Chondrocyte (in vitro differentiated cells): ENCODE results near the gene GRM8. TPM values are rescaled to one million over a fixed set of nuclear protein-coding genes. Genes with fewer than 3 reads are reported as not detected.

Source experiments
- DNase-seq: peaks from one replicate; pipeline ENCODE4 v3.0.0; 2021; ENCODE audit warnings: mixed read lengths, low spot score
- H3K27ac Mint-ChIP-seq: one replicate; pipeline ENCODE4 v1.8.0; 2021; ENCODE audit warnings: mild to moderate bottlenecking, moderate library complexity, mixed read lengths; ENCODE audit not compliant: unreplicated experiment
- H3K27me3 Mint-ChIP-seq: 2 replicates; pipeline ENCODE4 v1.8.0; 2021; ENCODE audit warnings: low read depth, mixed read lengths
- H3K36me3 Mint-ChIP-seq: 2 replicates; pipeline ENCODE4 v1.8.0; 2021; ENCODE audit warnings: low read depth, mixed read lengths
- H3K4me1 Mint-ChIP-seq: 2 replicates; pipeline ENCODE4 v1.8.0; 2021; ENCODE audit warnings: low read depth, mild to moderate bottlenecking, mixed read lengths
- H3K4me3 Mint-ChIP-seq: one replicate; pipeline ENCODE4 v1.8.0; 2021; ENCODE audit warnings: mild to moderate bottlenecking, moderate library complexity, mixed read lengths; ENCODE audit not compliant: unreplicated experiment
- H3K9me3 Mint-ChIP-seq: 2 replicates; pipeline ENCODE4 v1.8.0; 2021; ENCODE audit warnings: low read depth, mixed read lengths
- total RNA-seq: library from RNA; stranded (reverse); gene quantifications from 3 replicates; pipeline ENCODE4 v1.2.1, GENCODE V29; 2021
- TF ChIP-seq, protein P1 (sequence below): fragments of 200-600 bp; sonication (generic); IDR thresholded peaks from 2 replicates; pipeline ENCODE4 v1.5.0; 2021; ENCODE audit warnings: antibody characterized with exemption, mild to moderate bottlenecking, moderate library complexity

Gene GRM8
- total RNA-seq, 1 donor from 2014 or later = not detected

DNA sequence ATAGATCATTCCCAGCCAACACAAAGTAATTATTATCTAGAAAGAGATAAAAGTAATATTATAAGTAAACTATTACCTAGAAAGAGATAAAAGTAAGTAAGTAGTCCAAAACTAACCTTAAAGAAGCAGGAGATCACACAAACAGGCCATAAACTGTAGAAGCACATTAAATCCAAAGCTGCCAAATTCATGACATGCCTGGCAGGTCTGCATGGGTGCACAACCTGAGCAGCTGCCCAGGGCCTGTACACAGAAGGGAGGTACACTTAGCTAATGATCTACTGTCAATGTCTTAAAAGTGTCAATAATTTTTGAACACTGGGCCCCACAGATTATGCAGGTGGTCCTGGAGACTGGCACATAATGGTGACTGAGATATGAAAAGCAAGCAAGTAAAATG is 196.5 kb downstream of the GRM8 start:
- Mint-ChIP-seq H3K9me3 (no peaks in the 10 kb centered on the region), H3K27ac (no peak overlapping the region), H3K4me1 (no peaks in the 10 kb centered on the region), H3K27me3 (no peaks in the 10 kb centered on the region), H3K4me3 (no peak overlapping the region), H3K36me3 (no peaks in the 10 kb centered on the region)
- TF ChIP-seq, protein P1, sequence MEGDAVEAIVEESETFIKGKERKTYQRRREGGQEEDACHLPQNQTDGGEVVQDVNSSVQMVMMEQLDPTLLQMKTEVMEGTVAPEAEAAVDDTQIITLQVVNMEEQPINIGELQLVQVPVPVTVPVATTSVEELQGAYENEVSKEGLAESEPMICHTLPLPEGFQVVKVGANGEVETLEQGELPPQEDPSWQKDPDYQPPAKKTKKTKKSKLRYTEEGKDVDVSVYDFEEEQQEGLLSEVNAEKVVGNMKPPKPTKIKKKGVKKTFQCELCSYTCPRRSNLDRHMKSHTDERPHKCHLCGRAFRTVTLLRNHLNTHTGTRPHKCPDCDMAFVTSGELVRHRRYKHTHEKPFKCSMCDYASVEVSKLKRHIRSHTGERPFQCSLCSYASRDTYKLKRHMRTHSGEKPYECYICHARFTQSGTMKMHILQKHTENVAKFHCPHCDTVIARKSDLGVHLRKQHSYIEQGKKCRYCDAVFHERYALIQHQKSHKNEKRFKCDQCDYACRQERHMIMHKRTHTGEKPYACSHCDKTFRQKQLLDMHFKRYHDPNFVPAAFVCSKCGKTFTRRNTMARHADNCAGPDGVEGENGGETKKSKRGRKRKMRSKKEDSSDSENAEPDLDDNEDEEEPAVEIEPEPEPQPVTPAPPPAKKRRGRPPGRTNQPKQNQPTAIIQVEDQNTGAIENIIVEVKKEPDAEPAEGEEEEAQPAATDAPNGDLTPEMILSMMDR = no peak
- DNase-seq = no peak

DNA sequence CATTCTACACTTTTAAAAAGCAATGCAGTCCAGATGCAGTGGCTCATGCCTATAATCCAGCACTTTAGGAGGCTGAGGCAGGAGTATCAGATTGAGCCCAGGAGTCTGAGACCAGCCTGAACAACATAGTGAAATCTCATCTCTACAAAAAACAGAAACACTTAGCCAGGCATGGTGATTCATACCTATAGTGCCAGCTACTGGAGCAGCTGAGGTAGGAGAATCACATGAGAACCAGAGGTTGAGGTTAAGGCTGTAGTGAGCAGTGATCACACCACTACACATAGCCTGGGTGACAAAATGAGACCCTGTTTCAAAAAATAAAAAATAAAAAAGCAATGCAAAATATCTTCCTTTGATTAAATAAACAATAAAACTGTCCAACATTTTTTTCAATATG is 205.2 kb downstream of the GRM8 start:
- H3K36me3 Mint-ChIP-seq = no peaks in the 10 kb centered on the region
- no peaks in the 10 kb centered on the region for H3K4me1 Mint-ChIP-seq
- H3K27me3 Mint-ChIP-seq = peaks cover 5% of the 10 kb centered on the region
- DNase-seq = no peak
- no peak overlapping the region for H3K27ac Mint-ChIP-seq
- TF ChIP-seq, protein P1 = no peak
- H3K4me3 Mint-ChIP-seq = no peak overlapping the region
- no peaks in the 10 kb centered on the region for H3K9me3 Mint-ChIP-seq

DNA sequence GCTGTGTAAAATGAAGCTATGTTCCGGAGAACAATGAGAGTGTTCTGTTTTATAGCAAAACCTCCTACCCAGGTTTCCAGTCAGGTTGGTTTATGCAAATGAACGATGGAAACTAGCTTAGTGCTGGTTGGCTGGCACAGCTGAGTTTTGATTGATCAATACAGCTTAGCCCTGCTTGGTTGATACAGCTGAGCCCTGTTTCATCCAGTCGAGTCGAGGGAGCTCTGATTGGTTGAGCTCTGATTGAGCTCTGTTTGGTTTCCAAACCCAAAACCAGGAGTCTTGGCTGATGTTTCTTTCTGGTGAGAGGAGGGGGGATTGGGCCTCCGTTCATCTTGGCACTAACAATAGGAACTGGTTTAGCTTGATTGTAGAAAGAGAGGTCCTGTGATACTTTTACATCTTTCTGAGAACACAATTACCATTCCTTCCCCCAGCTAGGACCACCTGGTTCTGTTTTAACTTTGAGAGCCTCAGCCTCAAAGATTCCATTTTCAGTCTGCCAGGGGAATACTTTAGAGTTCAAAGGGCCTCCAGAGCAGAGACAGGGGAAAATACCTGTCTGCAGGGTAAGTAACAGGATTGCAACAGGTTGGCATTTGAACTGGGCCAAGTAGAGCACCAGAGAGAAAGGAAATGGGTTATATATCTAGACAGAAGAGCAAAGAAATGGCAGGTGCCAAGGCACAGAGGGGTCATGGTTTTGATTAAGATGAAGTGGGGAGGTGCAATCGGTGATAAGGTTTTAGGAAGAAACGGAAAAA is 210.9 kb downstream of the GRM8 start:
- TF ChIP-seq, protein P1 = no peak
- Mint-ChIP-seq H3K27me3 (peaks cover 3% of the 10 kb centered on the region), H3K27ac (no peak overlapping the region), H3K36me3 (no peaks in the 10 kb centered on the region), H3K9me3 (peaks cover 5% of the 10 kb centered on the region), H3K4me1 (no peaks in the 10 kb centered on the region), H3K4me3 (no peak overlapping the region)
- DNase-seq = no peak

DNA sequence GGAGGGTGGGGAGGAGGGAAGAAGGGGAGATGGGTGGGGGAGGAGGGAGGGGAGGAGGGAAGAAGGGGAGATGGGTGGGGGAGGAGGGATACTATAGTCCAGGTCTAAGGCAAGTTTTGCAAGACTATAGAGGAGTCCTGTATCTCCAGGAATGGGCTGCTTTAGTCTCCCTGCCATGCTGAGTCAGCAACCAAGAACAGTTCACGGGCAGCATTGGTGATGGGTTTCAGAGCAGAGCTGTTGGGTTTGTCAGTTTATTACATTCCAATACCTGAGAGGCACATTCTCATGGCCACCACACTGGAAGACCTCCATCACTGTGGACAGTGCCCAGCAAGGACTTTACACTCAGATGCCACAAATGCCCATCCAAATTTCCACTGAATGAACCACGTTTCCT is 212.7 kb downstream of the GRM8 start:
- H3K4me3 Mint-ChIP-seq = no peak overlapping the region
- H3K27ac Mint-ChIP-seq = no peak overlapping the region
- DNase-seq = no peak
- peaks cover 5% of the 10 kb centered on the region for H3K9me3 Mint-ChIP-seq
- peaks cover 2% of the 10 kb centered on the region for H3K27me3 Mint-ChIP-seq
- TF ChIP-seq, protein P1 = no peak
- H3K4me1 Mint-ChIP-seq = no peaks in the 10 kb centered on the region
- H3K36me3 Mint-ChIP-seq = no peaks in the 10 kb centered on the region

DNA sequence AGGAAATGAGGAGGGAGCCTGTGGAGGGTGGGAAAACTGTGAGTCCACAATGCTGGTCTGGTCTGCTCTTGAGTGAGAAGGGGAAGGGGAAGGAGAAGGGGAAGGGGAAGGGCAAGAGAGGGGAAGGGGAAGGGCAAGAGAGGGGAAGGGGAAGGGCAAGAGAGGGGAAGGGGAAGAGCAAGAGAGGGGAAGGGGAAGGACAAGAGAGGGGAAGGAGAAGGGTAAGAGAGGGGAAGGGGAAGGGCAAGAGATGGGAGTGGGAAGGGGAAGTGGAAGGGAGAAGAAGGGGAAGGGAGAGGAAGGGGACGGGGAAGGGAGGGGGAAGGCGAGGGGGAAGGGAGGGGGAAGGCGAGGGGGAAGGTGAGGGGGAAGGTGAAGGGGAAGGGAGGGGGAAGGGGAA is 213.2 kb downstream of the GRM8 start:
- H3K27me3 Mint-ChIP-seq = peaks cover 2% of the 10 kb centered on the region
- H3K9me3 Mint-ChIP-seq = peaks cover 5% of the 10 kb centered on the region
- H3K4me3 Mint-ChIP-seq = no peak overlapping the region
- TF ChIP-seq, protein P1 = no peak
- no peaks in the 10 kb centered on the region for H3K4me1 Mint-ChIP-seq
- no peaks in the 10 kb centered on the region for H3K36me3 Mint-ChIP-seq
- H3K27ac Mint-ChIP-seq = no peak overlapping the region
- DNase-seq = no peak
